8988T (cell line): ENCODE measurements around the gene RBM34.
A peak's percentile ranks its signal among the peaks of the same experiment; 100 is the strongest.
"Not testable (repeated sequence)": the region's sequence is repeated elsewhere in the genome, so short reads cannot be mapped to it uniquely, and the experiment has no call there.

Experiments used
- DNase-seq: peaks from one replicate; pipeline ENCODE4 v3.0.0; 2011

The RBM34 gene

DNA sequence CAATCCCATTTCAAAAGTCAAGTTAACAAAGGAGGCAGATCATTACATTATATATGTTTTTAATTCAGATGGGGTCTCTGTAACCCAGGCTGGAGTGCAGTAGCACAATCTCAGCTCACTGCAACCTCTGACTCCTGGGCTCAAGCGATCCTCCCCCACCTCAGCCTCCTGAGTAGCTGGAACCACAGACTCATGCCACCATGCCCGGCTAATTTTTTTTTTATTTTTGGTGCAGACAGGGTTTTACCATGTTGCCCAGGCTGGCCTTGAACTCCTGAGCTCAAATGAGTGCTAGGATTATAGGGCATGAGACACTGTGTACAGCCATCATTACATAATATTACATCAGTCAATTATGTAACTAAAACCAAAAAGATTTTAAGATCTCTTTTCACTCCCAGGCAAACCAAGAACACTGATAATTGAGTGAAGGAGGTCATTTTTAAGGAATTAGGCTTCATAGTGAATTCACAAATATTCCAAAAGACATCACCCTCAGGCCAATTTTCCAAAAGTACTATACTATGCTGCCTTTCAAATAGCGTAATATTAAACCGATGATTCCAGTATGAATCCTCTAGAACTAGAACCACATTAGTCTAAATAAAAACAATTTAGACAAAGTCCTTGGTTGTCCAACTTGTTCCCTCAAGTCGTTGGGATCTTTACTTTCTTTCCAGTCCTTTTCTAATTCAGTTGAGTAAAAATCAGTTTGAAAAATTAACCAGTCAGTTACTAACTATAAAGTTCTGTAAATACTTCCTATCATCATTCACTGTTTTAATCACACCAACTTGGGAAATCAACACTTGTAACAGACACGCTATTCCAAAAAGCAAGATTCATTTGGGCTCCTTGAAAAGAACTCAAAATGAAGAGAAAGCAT, 48.5 kb downstream of the RBM34 start:
- no peak for DNase-seq

DNA sequence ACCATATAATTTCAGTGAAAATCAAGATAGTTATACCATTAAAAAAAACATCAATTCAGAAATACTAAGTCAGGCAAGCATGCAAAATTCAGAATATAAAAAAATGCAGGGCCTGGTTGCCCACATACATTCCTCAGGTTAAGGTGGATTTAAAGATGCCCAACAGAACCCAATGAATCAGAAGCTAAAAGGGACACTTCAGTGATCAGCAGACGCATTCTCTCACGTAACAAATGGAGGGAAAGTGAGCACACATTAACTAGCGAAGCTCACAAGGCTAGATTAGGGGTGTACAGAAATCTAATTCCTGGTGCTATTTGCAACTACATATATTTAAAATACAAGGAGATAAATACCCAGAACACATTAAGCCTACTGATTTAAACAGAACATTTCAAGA, 49.9 kb downstream of the RBM34 start:
- no peak for DNase-seq

DNA sequence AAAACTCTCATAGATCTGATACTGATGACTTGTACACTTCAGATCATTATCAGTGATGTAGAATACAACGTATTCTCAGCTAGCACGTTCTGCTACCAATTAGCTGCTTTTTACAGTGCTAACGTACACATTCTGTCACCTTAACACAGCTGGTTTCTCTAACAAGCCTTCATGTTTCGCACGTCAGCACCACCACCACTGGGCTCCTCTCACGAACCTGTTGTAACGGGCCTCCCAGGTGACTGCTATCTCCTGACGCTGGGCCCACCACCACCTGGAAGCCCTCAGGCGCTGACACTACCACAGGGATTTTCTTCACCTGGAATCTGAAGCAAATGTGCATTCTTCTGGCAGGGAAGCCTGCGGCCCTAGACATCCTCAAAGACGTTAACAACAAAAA, 52.2 kb downstream of the RBM34 start:
- DNase-seq: no peak

DNA sequence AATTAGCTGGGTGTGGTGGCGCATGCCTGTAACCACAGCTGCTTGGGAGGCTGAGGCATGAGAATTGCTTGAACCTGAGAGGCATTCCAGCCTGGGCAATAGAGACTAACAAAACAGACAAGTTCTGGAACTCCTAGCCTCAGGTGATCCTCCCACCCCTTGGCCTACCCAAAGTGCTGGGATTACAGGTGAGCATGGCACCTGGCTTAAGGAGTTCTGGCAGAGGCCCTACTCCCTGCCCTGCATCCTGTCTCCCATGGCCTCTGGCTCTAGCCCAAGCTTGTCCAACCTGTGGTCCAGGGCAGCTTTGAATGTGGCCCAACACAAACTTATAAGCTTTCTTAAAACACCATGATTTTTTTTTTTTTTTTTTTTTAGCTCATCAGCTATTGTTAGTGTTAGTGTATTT, 52.9 kb downstream of the RBM34 start:
- no peak for DNase-seq

DNA sequence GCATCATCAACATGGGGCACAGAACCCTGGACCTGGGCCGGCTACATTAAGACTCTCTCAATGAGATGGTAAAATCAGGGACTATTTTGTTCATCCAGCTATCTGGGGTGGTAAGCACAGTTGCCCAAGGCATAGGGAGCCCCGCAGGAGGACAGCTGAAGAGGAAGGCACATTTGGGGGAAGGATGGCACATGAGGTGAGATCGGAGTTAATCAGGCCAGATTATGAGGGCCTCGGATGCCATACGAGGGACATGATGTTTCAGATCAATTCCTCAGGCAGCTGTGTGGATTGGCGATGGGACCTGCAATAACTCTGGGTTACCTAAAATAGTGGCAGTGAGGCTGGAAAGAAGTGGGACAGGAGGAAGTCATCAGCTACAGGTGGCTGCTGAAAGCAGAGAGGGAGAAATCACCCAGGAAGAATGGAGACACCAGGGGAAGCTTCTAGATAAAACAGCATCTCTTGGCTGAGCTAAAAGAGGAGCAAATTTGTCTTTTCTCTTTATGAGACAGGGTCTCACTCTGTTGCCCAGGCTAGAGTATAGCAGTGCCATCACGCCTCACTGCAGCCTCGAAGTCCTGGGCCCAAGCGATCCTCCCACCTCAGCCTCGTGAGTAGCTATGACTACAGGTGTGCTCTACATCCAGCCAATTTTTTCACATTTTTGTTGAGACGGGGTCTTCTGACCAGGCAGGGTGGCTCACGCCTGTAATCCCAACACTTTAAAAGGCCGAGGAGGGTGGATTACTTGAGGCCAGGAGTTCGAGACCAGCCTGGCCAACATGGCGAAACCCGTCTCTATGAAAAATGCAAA, 53.5 kb downstream of the RBM34 start:
- DNase-seq: no peak

DNA sequence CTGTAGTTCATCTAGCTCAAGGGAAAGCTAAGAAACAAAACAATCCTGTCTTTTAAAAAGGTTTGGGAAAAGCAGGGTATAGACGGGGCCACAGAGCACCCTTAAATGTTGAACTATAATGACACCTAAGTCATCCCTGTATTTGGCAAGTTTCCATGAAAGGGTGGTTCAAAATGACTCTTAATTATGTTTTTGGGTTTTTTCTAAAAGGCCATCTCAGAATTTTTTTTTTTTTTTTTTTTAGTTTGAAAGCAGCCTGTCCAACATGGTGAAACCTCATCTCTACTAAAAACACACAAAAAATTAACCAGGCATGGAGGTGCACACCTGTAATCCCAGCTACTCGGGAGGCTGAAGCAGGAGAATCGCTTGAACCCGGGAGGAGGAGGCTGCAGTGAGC, 54.6 kb downstream of the RBM34 start:
- DNase-seq: no peak

DNA sequence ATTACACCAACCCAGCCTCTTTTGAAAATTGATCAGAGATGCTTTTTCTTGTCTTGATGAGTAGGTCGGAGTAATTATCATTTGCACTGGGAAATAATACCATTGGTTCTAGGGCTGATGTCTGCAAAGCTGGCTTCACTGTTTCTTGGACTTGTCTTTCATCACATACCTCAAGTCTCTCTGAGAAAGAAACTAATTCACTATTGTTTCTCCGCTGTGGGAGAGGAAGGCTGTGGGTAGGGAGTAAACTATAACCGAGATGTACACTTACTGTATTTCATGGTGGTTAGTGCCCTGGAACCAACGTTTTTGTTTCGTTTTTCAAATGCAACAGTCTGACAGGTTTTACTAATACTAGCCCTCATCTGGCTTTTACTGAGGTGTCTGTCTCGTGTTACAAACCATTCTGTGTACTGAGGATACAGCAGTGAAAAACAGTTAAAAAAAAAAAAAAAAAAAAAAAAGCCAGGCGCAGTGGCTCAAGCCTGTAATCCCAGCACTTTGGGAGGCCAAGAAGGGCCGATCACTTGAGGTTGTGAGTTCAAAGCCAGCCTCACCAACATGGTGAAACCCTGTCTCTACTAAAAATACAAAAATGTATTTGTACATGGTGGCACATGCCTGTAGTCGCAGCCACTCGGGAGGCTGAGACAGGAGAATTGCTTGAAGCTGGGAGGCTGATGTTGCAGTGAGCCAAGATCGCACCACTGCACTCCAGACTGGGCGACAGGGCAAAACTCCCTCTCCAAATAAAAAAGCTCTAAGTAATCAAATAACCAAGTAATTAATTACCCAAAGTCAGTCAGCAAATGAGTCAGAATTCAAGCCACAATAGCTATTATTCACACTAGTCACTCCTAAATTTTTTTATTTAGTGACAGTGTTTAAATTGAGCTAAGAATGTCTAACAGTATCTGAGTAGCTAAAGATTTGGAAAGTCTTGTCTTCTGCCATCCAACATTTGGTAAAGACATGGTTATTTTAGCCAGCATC, 55.7 kb downstream of the RBM34 start:
- no peak for DNase-seq

DNA sequence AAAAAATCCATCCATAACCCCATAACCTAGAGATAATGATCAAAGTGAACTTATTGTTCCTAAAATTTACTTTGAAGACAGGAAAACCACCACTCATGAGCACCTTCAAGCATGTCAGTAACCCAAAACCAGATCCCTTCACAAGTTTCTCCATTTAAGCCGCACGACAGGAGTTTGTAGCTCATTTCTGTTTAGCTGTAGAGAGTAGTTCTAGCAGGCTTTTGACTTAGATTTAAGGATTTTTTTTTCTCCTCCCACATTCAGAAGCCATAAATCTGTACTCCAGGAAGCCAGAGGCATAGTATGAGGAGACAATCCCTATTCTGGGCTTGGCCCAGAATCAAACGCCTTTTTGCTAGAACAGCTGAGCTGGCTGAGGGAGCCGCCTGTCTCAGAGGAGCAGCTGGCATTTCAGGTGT, 58.0 kb downstream of the RBM34 start:
- no peak for DNase-seq

DNA sequence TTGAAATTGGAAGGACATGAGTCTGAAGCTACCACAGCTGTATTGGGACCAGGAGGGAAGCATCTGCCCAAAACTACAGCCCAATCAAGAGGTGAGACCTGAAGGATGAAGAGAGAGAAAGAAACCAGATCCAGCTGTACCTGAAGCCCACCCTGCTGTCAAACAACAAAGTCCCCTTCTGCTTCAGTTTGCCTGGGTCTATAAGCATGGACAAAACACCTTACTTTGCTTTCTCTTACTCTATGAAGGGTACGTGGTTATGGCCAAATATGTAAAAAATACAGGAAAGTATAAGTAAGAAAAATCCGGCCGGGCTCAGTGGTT, 58.8 kb downstream of the RBM34 start:
- DNase-seq: no peak

DNA sequence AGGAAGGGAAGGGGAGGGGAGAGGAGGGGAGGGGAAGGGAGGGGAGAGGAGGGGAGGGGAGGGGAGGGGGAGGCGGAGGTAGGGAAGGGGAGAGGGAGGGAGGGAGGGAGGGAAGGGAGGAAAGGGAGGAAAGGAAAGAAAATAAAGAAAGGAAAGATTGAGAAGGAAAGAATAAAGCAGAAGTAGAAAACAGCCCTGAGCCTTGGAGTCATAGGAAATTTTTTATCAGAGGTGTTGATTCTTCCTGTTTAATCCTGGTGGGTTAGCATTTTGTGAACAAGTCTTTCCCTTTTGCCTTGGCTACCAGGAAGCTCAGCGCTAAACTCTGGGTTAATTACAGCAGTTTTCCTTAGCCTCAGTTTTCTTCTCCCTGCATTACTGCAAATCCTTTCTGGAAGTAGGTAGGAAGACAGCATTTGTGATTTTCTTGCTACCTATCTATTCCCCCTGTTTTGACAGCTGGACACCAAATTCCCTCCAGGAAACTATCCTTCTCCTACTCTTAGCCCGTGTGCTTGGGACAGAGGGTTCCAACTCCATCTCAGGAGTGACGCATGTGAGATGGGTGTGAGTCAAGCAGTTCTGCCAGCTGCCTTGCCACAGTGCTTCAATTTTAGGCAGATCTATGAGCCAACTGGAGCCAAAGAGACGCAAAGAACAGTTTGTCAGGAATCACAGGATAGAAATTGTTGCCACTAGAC, 59.3 kb downstream of the RBM34 start:
- no peak for DNase-seq

DNA sequence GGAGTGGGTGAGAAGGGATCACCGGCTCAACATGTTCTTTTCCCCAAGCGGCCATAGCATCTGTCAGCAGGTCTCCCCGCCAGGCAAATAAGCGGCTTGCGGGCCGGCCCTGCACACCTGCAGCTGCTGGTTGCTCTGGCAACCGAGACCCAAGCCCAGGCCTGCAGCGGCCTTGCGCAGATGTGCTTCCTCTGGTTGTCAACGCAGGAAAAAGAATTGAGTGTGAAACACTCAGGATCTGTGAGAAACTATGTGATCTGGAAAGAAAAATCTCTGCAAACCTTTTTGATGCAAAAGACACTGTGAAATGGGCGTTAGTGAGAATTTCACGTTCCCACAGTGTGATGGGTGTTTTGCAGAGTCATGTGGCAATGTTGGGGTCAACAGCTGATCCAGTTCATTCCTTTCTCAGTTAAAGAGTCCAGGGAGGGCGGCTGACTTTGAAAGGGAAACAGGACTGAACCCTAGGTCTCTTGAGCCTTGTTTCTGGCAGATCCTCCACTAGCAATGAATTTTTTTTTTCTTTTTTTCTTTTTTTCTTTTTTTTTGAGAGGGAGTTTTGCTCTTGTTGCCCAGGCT, 60.8 kb downstream of the RBM34 start:
- DNase-seq: no peak

DNA sequence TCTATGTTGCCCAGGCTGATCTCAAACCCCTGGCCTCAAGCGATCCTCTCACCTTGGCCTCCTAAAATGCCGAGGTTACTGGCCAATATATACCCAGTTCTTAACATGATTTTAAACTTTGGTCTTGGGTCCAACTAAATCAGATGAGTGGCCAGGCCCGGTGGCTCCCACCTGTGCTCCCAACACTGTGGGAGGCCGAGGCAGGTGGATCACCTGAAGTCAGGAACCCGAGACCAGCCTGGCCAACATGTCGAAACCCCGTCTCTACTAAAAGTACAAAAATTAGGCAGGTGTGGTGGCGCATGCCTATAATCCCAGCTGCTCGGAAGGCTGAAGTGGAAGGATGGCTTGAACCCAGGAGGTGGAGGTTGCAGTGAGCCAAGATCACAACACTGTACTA, 62.1 kb downstream of the RBM34 start:
- no peak for DNase-seq

DNA sequence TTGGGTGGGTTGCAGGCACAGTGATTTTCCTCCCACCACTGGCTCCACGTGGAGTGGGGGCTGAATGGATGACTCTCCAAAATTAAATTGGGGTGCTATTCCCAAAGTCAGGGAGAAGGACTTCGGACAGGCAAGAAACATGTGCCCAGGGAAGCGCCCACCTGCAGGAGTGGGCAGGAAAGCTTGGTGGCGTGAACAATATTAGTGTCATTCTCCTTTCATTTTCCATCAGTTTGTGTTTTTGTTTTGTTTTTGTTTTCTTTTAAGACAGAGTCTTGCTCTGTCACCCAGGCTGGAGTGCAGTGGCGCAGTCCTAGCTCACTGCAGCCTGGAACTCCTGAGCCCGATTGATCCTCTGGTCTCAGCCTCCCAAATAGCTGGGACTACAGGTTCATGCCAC, 62.5 kb downstream of the RBM34 start:
- DNase-seq: no peak

DNA sequence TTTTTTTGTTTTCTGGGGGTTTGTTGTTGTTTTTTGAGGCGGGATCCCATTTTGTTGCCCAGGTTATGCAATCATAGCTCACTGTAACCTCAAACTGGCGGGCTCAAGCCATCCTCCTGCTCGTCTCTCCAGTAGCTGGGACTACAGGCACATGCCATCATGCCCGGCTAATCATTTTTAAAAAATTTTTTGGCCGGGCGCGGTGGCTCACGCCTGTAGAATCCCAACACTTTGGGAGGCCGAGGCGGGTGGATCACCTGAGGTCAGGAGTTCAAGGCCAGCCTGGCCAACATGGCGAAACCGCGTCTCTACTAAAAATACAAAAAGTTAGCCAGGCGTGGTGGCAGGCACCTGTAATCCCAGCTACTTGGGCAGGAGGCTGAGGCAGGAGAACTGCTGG, 63.5 kb downstream of the RBM34 start:
- DNase-seq: not testable (repeated sequence)

DNA sequence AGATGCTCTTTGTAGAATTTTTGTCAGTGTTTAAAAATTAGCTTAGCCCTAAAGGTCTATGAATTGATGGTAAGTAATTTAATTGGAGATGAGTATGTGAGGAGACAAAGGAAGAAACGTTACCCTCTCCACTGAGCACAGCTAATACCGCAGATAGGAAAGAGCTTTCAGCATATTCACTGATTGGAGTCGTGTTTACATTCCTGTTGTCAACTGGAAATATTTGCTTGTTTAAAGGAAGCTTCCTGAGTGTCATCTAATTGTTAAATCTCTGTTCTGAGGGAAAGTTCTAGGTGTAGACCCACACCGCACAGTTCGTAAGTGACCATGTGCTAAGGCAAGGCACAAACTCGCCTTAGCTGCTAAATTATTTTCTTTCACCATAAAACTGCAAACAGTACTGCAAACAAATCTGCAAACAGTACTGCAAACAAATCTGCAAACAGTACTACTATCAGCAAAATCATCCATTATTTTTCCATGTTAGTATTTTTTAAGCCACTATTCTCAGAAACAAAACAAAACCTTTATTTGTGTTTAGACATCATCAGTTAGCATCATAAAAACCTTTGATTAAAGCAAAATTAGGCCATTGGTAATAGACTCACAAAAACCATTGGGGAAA, 65.0 kb downstream of the RBM34 start:
- DNase-seq: no peak

DNA sequence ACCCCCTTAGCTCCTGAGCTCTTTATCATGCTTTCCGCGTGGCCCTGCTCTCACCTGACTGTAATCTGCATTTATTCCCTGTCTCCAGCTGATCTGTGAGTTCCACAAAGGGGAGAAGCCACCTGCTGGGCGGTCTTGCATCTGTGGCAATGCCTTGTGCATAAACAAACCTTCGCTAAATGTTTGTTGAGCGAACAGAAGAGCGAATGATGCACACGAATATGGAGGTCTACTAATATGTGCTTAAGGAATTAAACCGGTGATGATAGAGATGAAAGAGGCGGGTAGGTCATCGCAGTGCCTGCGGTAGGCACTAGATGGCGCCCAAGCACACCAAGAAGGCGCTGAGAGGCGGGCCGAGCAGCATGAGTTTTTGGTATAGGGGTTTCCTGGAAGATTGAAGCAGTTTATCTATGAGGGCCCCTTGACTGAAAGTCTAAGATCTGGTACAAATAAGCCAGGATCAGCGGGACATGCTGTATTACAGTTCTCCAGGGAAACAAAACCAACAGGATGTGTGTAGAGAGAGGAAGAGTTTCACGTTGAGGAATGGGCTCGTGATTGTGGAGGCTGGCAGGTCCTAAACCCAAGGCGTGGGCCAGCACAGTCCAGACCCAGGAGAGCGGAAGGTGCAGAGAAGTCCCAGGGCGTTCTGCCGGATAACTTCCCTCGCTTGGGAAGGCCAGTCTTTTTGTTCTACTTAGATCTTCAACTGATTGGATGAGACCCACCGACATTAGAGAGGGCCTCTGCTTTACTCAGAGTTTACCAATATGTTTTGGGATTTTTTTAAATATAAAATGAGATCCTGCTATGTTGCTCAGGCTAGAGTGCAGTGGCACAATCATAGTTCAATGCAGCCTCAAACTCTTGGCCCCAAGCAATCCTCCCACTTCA, 67.1 kb downstream of the RBM34 start:
- peak; percentile 58 for DNase-seq

DNA sequence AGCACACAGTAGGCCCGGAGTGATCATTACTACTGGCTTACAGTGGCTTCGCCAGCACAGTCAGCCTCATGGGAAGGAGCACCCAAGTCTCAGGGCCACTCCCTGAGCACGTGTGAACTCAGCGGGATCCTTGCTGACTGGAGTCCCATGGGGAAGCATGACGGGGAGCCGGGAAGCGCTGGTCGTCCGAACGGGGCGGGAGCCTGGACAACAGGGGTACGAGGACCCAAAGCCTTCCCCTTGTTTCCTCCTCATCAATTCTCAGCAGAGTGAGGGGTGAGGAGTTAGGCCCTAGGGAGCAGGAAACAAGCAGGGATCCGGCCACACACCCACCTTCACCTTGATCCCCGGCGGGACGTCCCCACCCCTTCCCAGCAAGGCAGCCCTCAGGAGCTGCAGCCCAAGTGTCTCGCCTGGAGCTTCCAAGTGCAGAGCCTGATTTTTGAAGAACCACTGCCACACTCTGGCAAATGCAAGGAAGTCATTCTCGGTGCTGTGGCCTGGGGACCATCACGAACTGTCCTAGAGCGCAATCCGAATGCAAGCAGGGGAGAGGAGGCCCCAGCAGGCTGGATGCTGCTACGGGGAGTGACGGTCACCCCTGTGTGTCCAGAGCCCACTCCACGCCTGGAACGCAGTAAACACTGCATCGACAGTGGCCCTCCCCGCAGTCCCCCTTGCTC, 67.9 kb downstream of the RBM34 start:
- DNase-seq: no peak

DNA sequence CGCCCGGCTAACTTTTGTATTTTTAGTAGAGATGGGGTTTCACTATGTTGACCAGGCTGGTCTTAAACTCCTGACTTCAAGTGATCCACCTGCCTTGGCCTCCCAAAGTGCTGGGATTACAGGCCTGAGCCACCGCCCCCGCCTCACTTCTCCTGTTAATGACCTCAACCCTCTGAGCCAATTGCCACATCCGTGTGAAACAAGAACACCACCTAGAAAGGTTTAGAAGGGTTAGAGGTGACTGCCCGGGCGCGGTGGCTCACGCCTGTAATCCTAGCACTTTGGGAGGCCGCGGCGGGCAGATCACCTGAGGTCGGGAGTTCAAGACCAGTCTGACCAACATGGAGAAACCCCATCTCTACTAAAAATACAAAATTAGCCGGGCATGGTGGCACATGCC, 68.6 kb downstream of the RBM34 start:
- DNase-seq: not testable (repeated sequence)

DNA sequence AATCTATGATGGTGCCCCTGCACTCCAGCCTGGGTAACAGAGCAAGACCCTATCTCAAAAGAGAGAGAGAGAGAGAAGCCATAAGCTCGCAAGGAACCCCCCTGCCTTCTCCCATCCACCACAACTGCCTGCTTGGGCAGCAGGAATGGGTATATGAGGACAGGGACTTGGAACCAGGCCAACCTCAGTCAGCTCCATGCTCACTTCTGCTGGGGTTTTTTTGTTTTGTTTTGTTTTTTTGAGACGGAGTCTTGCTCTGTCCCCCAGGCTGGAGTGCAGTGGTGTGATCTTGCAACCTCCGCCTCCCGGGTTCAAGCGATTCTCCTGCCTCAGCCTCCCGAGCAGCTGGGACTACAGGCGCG, 69.0 kb downstream of the RBM34 start:
- DNase-seq: not testable (repeated sequence)
